ENCODE data around the gene IFIH1.
A peak's percentile ranks its signal among the peaks of the same experiment; 100 is the strongest.

Gene IFIH1

DNA sequence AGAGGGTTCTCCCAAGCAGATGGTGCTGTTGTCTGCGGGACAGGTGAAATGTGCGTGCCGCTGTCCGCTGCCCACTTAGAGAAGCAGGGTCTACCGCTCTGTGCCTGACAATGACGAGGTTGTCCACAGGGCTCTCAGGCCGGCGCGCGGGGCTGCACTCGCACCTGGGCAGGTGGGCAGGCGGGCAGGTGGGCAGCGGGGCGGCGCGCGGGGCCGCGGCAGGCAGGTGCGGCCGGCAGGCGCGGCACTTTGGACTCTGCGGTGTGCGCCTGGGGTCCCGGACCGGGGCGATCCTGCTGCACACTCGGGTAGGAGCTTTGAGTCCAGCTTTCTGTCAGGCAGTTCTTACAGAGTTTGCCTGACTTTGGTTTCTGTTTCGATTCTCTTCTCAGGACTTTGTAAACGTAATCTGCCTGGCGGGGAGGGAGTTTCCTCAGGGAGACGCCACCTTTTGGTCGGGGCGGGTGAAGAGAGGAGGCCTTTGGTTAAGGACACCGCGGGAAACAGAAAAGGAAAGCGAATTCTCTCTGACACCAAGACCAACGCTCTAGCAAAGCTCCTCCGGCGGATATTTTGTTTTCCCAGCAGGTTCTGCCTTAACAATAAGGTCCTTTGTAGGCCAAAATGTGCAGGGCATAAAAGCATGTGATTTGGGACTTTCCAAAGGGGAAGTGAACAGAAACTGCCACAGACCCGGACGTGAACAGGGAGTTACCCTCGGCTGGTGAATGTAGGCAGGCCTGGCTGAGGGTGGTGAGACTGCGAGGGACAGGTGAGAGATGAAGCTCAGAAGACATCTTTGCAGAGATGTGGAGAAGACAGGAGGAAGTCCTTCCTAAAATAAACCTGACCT, at the start of gene IFIH1:
Gene IFIH1 (minus strand): TSS at position 357 of the 853 bp plus-strand sequence. CDS start 377 bp downstream, outside the sequence.
- peak; percentile 66 to 79 for DNase-seq

- DNase-seq, result no peak
Measured at GRCh38 chr2:162365392-162365791, 46.9 kb upstream of the IFIH1 start.

- no peak for DNase-seq
Measured at GRCh38 chr2:162344617-162344950, 26.1 kb upstream of the IFIH1 start.

DNA sequence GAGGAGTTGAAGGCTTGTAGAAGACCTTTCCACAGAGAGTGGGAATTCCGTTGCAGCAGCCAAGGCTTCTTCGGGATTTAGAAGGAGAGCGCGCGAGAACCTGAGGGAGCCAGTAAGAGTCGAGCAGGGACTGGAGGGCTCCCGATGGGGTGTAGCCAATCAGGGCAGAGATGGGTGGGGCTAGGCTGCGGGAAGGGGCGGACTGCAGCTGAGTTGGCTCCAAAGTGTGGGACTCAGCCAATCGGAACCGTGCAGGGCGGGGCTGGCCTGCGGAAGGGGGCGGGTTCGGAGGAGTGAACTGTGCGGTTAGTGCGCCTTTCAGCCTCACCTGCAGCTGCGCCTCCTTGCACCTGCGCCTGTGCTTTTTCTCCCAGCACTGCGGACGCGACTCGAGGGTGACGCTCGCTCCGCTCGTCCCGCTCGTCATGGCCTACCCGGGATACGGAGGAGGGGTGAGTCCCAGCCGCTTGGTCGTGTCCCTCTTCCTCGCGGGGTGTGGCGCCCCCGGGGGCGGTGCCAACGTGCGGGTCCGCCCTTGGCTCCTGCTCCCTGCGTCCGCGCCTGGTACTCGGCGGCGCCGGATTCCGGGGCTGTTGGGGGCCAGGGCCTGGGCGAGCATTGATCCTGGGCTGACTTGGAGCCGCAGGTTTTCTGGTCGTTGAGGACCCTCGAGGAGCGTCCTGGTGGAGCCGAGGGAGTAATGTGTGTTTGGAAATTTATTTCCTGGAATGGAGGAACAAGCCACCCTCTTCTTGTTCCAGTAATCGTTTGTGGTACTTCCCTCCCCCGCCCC, 25.5 kb upstream of the IFIH1 start, which contains the start of gene GCA:
Gene GCA (plus strand): TSS at position 309 of the 793 bp plus-strand sequence. CDS start 117 bp downstream, at position 426.
- DNase-seq, result peak; percentile 95 to 98

GRCh38 chr2:162343492-162343823, 25.0 kb upstream of the IFIH1 start:
- DNase-seq, result no peak

GRCh38 chr2:162342841-162343240, 24.4 kb upstream of the IFIH1 start:
- no peak for DNase-seq

DNA sequence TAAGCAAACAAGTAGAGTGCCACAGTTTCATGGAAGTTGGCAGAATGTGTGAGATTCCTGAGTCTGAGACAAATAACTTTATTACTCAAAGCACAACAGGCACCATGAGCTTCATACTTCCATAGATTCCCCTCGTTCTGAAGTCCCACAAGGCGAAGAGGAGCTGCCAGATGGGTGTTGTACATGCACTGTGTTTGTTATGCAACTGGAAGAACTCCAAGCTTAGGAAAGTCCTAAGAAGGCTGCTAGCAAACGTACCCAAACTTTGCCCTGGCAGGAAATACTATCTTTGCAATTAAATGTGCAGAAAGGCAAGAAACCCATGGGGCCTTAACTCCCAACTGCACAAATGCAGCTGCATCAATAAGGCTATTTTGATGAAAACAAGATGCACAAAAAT, 23.8 kb upstream of the IFIH1 start:
- no peak for DNase-seq

- DNase-seq, result no peak
Measured at GRCh38 chr2:162340822-162341221, 22.3 kb upstream of the IFIH1 start.

DNA sequence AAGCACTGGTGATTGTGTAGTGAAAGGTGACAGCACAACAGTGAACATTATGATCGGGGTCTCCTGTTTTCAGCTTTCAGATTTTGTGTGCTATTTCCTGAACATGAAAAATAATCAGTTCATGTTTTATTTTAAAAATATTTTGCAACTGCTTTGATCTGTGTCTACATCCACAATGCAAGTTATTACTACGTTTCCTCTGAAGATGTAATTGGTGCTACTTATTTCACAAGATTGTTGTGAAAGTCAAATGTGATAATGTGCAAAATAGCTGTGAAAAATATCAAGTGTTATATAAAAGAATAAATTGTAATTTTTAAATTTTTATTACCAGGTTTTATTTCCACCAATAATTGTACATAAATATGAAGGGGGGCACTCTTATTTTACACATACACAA, 19.4 kb upstream of the IFIH1 start:
- DNase-seq, result no peak

DNA sequence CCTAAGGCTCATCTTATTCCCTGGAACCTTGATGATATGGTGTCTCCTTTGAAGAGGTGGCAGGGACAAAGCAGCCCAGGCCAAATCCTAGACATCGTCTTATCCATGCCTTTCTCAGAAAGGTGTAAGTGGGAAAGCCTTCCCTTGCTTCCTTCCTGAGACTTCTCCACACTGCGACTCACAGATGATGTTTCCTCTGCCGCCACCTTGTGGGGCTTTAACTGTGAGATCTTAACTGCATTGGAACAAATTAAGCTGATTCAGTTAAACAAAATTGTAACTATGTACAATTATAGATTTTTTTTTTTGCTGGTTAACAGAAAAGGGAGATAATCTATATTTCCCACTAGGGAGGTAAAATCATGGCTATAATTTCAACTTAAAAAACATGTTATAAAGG, 15.5 kb upstream of the IFIH1 start:
- peak in 1 of 2 experiments; percentile 43 for DNase-seq

GRCh38 chr2:162330881-162331280, 12.4 kb upstream of the IFIH1 start:
- DNase-seq, result no peak

- DNase-seq, result no peak
Measured at GRCh38 chr2:162328424-162329157, 10.1 kb upstream of the IFIH1 start.

- no peak for DNase-seq
Measured at GRCh38 chr2:162327806-162328205, 9.3 kb upstream of the IFIH1 start.

GRCh38 chr2:162327134-162327769, 8.8 kb upstream of the IFIH1 start:
- DNase-seq, result peak in 1 of 2 experiments; percentile 20

GRCh38 chr2:162324953-162325352, 6.5 kb upstream of the IFIH1 start:
- no peak for DNase-seq

DNA sequence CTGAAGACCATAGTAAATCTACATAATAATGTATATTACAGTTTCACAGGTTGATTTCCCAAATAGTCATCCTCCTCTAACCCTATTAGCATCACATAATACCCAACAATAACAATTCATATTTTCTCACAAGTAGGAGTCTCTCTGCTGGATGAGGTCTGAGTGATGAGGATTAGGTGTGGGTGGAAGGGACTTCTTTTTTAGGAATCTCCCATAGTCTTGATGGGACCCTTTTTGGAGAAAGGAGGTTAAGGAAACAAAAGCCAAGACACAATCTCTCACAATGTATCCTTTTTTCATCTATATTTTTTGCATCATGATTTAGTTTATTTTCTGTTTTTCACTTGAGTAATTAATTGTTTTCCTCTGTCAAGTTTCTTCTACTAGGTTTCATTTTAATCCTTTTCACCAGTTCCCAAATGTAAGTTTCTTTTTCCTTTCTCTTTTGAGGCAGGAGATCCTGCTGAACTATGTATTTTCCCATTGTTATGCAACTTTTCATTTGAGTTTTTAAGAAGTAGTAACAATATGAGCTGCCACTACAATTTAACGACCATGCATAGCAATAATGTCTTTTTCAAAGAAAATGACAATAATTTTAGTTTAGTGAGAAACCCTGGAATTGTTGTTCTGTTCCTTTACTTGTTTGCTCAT, 2.5 kb upstream of the IFIH1 start:
- DNase-seq, result no peak

- no peak for DNase-seq
Measured at GRCh38 chr2:162317861-162318327, 590 bp downstream of the IFIH1 start.

DNA sequence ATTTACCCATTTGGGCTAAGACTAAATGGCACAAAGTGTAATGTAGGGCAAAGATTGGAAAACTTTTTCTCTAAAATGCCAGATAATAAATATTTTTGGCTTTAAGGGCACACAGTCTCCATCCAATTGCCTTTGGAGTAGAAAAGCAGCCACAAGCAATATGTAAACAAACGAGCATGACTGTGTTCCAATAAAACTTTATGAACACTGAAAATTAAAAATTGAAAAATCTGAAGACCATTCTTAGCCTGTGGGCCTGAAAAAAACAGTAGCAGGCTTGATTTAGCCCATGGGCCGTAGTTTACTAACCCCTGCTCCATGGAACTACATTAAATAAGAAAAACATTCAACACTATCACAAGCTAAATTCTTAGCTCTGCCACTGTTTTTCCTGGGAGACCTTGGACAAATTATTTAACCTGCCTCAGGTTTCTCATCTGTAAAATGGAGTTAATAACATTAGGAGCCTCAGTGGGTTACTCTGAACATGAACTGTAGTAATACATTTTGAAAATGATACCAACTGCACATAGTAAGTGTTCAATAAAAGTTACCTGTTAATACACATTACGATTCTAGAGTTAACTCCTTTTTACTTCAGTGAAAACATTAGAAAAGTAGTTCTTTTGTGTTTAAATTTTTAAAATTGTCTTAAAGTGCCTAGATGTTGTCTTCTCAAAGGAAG, 1.3 kb downstream of the IFIH1 start:
- no peak for DNase-seq

- DNase-seq, result no peak
Measured at GRCh38 chr2:162316590-162316989, 1.9 kb downstream of the IFIH1 start.

DNA sequence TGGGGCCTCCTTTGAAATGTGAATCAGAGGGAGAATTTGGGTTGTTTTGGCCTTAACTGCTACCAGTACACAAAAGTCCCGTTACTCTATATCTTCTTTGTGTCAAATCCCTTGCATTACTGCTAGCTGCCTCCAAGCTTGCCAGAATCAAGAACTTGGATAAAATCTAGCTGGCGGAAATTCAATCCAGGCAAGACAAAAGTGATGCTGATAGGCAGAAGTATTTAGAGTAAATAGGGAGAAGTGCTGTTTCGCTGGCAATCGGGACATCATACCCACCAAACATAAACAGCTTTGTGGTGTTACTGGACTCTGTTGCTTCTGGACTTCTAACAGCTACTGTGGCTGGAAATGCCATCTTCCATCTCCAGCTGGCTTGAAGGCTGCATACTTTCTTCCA, 2.5 kb downstream of the IFIH1 start:
- DNase-seq, result no peak

- no peak for DNase-seq
Measured at GRCh38 chr2:162312853-162313252, 5.6 kb downstream of the IFIH1 start.

All from NCI-H526 (cell line).